HG03520 (cell line): ENCODE measurements around the gene ATP5ME.

Source experiments
- ATAC-seq: cut with Tn5 transposase; IDR thresholded peaks from one replicate; pipeline ENCODE4 v1.9.1; 2021; ENCODE audit warnings: mild to moderate bottlenecking, moderate library complexity; ENCODE audit not compliant: unreplicated experiment

Gene ATP5ME

GRCh38 chr4:623914-624566, 50.0 kb downstream of the ATP5ME start:
- ATAC-seq = no peak

- no peak for ATAC-seq
Observed at GRCh38 chr4:622996-623913, 50.8 kb downstream of the ATP5ME start.
